CD4-positive, CD25-positive, alpha-beta regulatory T cell (primary cell): ENCODE measurements around the gene CFAP99. TPM values are rescaled to one million over a fixed set of nuclear protein-coding genes. Genes with fewer than 3 reads are reported as not detected.

Experiments used
- polyA plus RNA-seq, 4 donors: library from polyadenylated mRNA; unstranded; fragments of 300-500 nt; fragmentation: Illumina TruSeq; gene quantifications; one replicate each; pipeline ENCODE4 v1.2.3, GENCODE V29; 2021
- total RNA-seq: library from RNA; stranded (reverse); gene quantifications from one replicate; pipeline ENCODE4 v1.2.3, GENCODE V29; 2022

CFAP99 gene
- total and polyA plus RNA-seq, 5 donors from 2014 or later, result 0.20 TPM; not detected in 4

Other genes starting within 250 kb of the CFAP99 start
- gene HAUS3, start 176.8 kb upstream of the CFAP99 start, total RNA-seq, result 140 TPM
- 10 to 100 TPM; 27.5 to 29.8 (median 28.4) TPM for gene HAUS3, start 176.8 kb upstream of the CFAP99 start, polyA plus RNA-seq
- gene POLN, start 176.8 kb upstream of the CFAP99 start, total RNA-seq, result 4.9 TPM
- 1 to 10 TPM in 1 of 4 donors, under 1 TPM in 3; 0.46 to 1.7 (median 0.92) TPM for gene POLN, start 176.8 kb upstream of the CFAP99 start, polyA plus RNA-seq
- 121 TPM for gene MXD4, start 156.8 kb upstream of the CFAP99 start, total RNA-seq
- gene MXD4, start 156.8 kb upstream of the CFAP99 start, polyA plus RNA-seq, result 10 to 100 TPM; 34.3 to 60.4 (median 47.2) TPM
- gene ZFYVE28, start 310 bp upstream of the CFAP99 start, total RNA-seq, result 86.4 TPM
- 10 to 100 TPM in 2 of 4 donors, 1 to 10 TPM in 2; 8.5 to 26.0 (median 13.4) TPM for gene ZFYVE28, start 310 bp upstream of the CFAP99 start, polyA plus RNA-seq
- 111 TPM for gene RNF4, start 50.2 kb downstream of the CFAP99 start, total RNA-seq
- gene RNF4, start 50.2 kb downstream of the CFAP99 start, polyA plus RNA-seq, result 10 to 100 TPM; 72.0 to 94.4 (median 83.0) TPM
- gene FAM193A, start 117.7 kb downstream of the CFAP99 start, total RNA-seq, result 44.3 TPM
- gene FAM193A, start 117.7 kb downstream of the CFAP99 start, polyA plus RNA-seq, result 1 to 10 TPM in 2 of 4 donors, under 1 TPM in 2; 0.71 to 1.9 (median 1.3) TPM